ENCODE measurements around the gene CBX1. TPM values are rescaled to one million over a fixed set of nuclear protein-coding genes. Genes with fewer than 3 reads are reported as not detected.

CBX1 gene
- total and polyA plus RNA-seq, 2 of the 8 experiments (the other 6 are each of a cell fraction or from before 2014, with no cell fraction given), result 38.7 to 173 TPM

GRCh38 chr17:48070195-48070594 is 31.1 kb downstream of the CBX1 start:
- ChIA-PET POLR2A (ENCODE audit: partially characterized antibody) (interaction anchor here (0.9 to 41.8 kb wide), 5 partner anchors 8 to 33 kb away, joined by 3 to 1227 read pairs (median 213); partner anchors contain the start of genes COPZ2 and NFE2L1), CTCF (ENCODE audit: partially characterized antibody) (interaction anchor here (0.6 to 5.5 kb wide), 6 partner anchors 9 to 578 kb away, joined by 3 to 78 read pairs (median 18); partner anchors contain the start of genes COPZ2 and NFE2L1)
- Histone ChIP-seq H3K56ac (replicated peaks; ENCODE audit: insufficient read length, low read depth, low read length) (no peak overlapping the region), H2BK12ac (ENCODE audit: low read depth, low read length) (no peak overlapping the region), H3K23me2 (ENCODE audit: low read depth, low read length) (no peaks in the 10 kb centered on the region), H3K9me3 (ENCODE audit: insufficient read depth in 2 of 2, low read depth in 1 of 2, low read length in 1 of 2) (no peaks in the 10 kb centered on the region), H2BK20ac (ENCODE audit: low read length) (no peak overlapping the region), H2AFZ (ENCODE audit: low read length) (no peak overlapping the region), H4K8ac (ENCODE audit: extremely low read depth, insufficient read depth, low read length) (no peak overlapping the region), H3K9ac (replicated peaks in 1 of 4; ENCODE audit: extremely low read depth in 1 of 4, low read depth in 3 of 4, low read length in 3 of 4) (no peak overlapping the region), H3K14ac (ENCODE audit: insufficient read length) (no peak overlapping the region), H2BK120ac (replicated peaks; ENCODE audit: low read depth, low read length) (no peak overlapping the region), H3K23ac (ENCODE audit: insufficient read length) (no peak overlapping the region), H2BK5ac (ENCODE audit: low read depth, low read length) (no peak overlapping the region), H3K79me1 (ENCODE audit: low read depth, low read length) (no peaks in the 10 kb centered on the region), H3K4ac (replicated peaks; ENCODE audit: insufficient read length, low read depth, low read length) (no peak overlapping the region), H4K91ac (replicated peaks; ENCODE audit: insufficient read length, low read length) (no peak overlapping the region), H3K4me3 (ENCODE audit: extremely low read depth in 1 of 4, insufficient read depth in 2 of 4, low read depth in 3 of 4, low read length in 4 of 4) (no peak overlapping the region), H3K79me2 (ENCODE audit: control insufficient read depth in 1 of 2, insufficient read depth in 2 of 2, low read length in 2 of 2) (no peaks in the 10 kb centered on the region), H3K27ac (ENCODE audit: low read depth, low read length) (no peak overlapping the region), H2BK15ac (ENCODE audit: low read length) (no peak overlapping the region), H4K5ac (ENCODE audit: insufficient read length, low read depth, low read length) (no peak overlapping the region), H4K20me1 (replicated peaks in 1 of 2; ENCODE audit: control insufficient read depth in 1 of 2, insufficient read depth in 2 of 2, low read length in 2 of 2) (peaks cover 3 to 16% of the 10 kb centered on the region in 2 experiments), H3K18ac (ENCODE audit: extremely low read depth, low read length) (no peak overlapping the region), H2AK5ac (ENCODE audit: low read depth, low read length) (no peak overlapping the region), H3K27me3 (replicated peaks in 1 of 4; ENCODE audit: control insufficient read depth in 3 of 4, extremely low read depth in 1 of 4, insufficient read depth in 3 of 4, low read length in 3 of 4) (no peaks in the 10 kb centered on the region), H3K4me1 (replicated peaks in 1 of 4; ENCODE audit: control insufficient read depth in 3 of 4, insufficient read depth in 4 of 4, low read length in 3 of 4) (peaks cover 0 to 2% (median 0%) of the 10 kb centered on the region in 4 experiments; a peak in 1 of 7 replicates), H3K36me3 (ENCODE audit: control insufficient read depth in 2 of 4, insufficient read depth in 4 of 4, low read length in 3 of 4) (peaks cover 13 to 55% (median 30%) of the 10 kb centered on the region in 4 experiments), H3K4me2 (ENCODE audit: insufficient read depth in 1 of 2, low read depth in 2 of 2, low read length in 2 of 2) (no peak overlapping the region)
- FAIRE-seq (no peak), DNase-seq (ENCODE audit: low read depth in 1 of 2, low spot score in 2 of 2) (no peak)
- WGBS, 2 experiments (ENCODE audit: extremely low coverage in 1 of 2, insufficient coverage in 1 of 2, insufficient read length in 1 of 2, insufficient replicate concordance in 2 of 2, low coverage in 1 of 2, low lambda C conversion rate in 2 of 2, missing lambda C conversion rate in 1 of 2), result 49% methylated on average over 2 of the region's 2 CpGs; no CpG with 5 or more reads in 1 of the 2 experiments
- TF ChIP-seq KDM4A (IDR thresholded peaks at IDR 0.05; ENCODE audit: low read depth, low read length, severe bottlenecking) (no peak), MAFK (IDR thresholded peaks at IDR 0.05; ENCODE audit: low read depth, low read length) (no peak), KDM5A (IDR thresholded peaks at IDR 0.05; ENCODE audit: low read length) (no peak), HDAC6 (IDR thresholded peaks at IDR 0.05; ENCODE audit: low read depth, low read length) (no peak), SRF (IDR thresholded peaks at IDR 0.05; ENCODE audit: low read depth, low read length) (no peak), POLR2AphosphoS5 (IDR thresholded peaks at IDR 0.05; ENCODE audit: low read depth, low read length) (no peak), RAD21 (IDR thresholded peaks at IDR 0.05 in 1 of 2, conservative IDR thresholded peaks at IDR 0.05 in 1 of 2; ENCODE audit: low read depth in 2 of 2, low read length in 2 of 2) (no peak), CTCF (IDR thresholded peaks at IDR 0.05; ENCODE audit: control extremely low read depth in 1 of 3, insufficient read depth in 1 of 3, low read depth in 1 of 3, low read length in 3 of 3) (no peak), BACH1 (IDR thresholded peaks at IDR 0.05; ENCODE audit: low read length) (no peak), GABPA (IDR thresholded peaks at IDR 0.05; ENCODE audit: borderline replicate concordance, insufficient read depth, low read length) (no peak), BCL11A (IDR thresholded peaks at IDR 0.05; ENCODE audit: low read depth in 2 of 2, low read length in 2 of 2) (no peak)
